OCI-LY1 (cell line): ENCODE data around the gene DCUN1D2.
A peak's percentile ranks its signal among the peaks of the same experiment; 100 is the strongest.

Experiments
- H2AFZ ChIP-seq: fragments of 200-600 bp; sonication (generic), shearing (Covaris generic); 2 replicates; pipeline ENCODE4 v1.6.0; 2014; ENCODE audit warnings: antibody characterized with exemption, mild to moderate bottlenecking, low read length
- H3F3A ChIP-seq: fragments of 200-600 bp; sonication (generic), shearing (Covaris generic); 2 replicates; pipeline ENCODE4 v1.6.0; 2014; ENCODE audit warnings: mild to moderate bottlenecking, antibody characterized with exemption, low read length, moderate library complexity; ENCODE audit not compliant: insufficient read depth
- H3K27ac ChIP-seq: fragments of 200-600 bp; sonication (generic); 2 replicates; pipeline ENCODE4 v1.5.1; 2014; ENCODE audit warnings: low read length, mixed run types, mild to moderate bottlenecking, low read depth; ENCODE audit not compliant: poor library complexity, severe bottlenecking
- H3K27me3 ChIP-seq: fragments of 200-600 bp; sonication (generic); 2 replicates; pipeline ENCODE4 v1.6.0; 2014; ENCODE audit warnings: antibody characterized with exemption, mild to moderate bottlenecking, low read length, moderate library complexity; ENCODE audit not compliant: insufficient read depth
- H3K36me3 ChIP-seq: fragments of 200-600 bp; sonication (generic); 2 replicates; pipeline ENCODE4 v1.6.1; 2014; ENCODE audit warnings: mild to moderate bottlenecking, antibody characterized with exemption, low read length, moderate library complexity, mixed read lengths; ENCODE audit not compliant: insufficient read depth
- H3K4me1 ChIP-seq: fragments of 200-600 bp; sonication (generic); 2 replicates; pipeline ENCODE4 v1.5.1; 2014; ENCODE audit warnings: mild to moderate bottlenecking, low read length, moderate library complexity; ENCODE audit not compliant: insufficient read depth, severe bottlenecking
- H3K4me2 ChIP-seq: fragments of 200-600 bp; sonication (generic), shearing (Covaris generic); 2 replicates; pipeline ENCODE4 v1.6.1; 2014; ENCODE audit warnings: low read length
- H3K4me3 ChIP-seq: fragments of 200-600 bp; sonication (generic); 2 replicates; pipeline ENCODE4 v1.5.1; 2014; ENCODE audit warnings: low read length, low read depth, mild to moderate bottlenecking, mixed read lengths; ENCODE audit not compliant: poor library complexity, severe bottlenecking
- H3K79me2 ChIP-seq: fragments of 200-600 bp; shearing (Covaris generic); 2 replicates; pipeline ENCODE4 v1.6.1; 2016; ENCODE audit warnings: mixed run types, low read length, mixed read lengths; ENCODE audit not compliant: insufficient read depth
- H3K9ac ChIP-seq: fragments of 200-600 bp; sonication (generic), shearing (Covaris generic); 2 replicates; pipeline ENCODE4 v1.6.1; 2014; ENCODE audit warnings: mild to moderate bottlenecking, low read length, mixed read lengths
- H3K9me2 ChIP-seq: fragments of 200-600 bp; sonication (generic), shearing (Covaris generic); 2 replicates; pipeline ENCODE4 v1.6.1; 2014; ENCODE audit warnings: low read depth, mild to moderate bottlenecking, low read length, mixed read lengths
- H3K9me3 ChIP-seq: fragments of 200-600 bp; shearing (Covaris generic); 2 replicates; pipeline ENCODE4 v1.6.1; 2014; ENCODE audit warnings: low read length, mixed read lengths
- H4K20me1 ChIP-seq: fragments of 200-600 bp; sonication (generic), shearing (Covaris generic); 2 replicates; pipeline ENCODE4 v1.6.0; 2016; ENCODE audit warnings: mild to moderate bottlenecking, low read length; ENCODE audit not compliant: insufficient read depth
- EZH2 ChIP-seq: fragments of 200-600 bp; sonication (generic), shearing (Covaris generic); IDR thresholded peaks from 2 replicates; pipeline ENCODE4 v1.8.0; 2017; ENCODE audit warnings: borderline replicate concordance, mixed run types, mild to moderate bottlenecking, antibody characterized with exemption, low read length, moderate library complexity, mixed read lengths
- TF ChIP-seq, protein P1 (sequence below): fragments of 200-600 bp; sonication (generic), shearing (Covaris generic); IDR thresholded peaks from 2 replicates; pipeline ENCODE4 v1.5.1; 2017; ENCODE audit warnings: mild to moderate bottlenecking, antibody characterized with exemption, low read length, moderate library complexity, mixed read lengths

Gene DCUN1D2

DNA sequence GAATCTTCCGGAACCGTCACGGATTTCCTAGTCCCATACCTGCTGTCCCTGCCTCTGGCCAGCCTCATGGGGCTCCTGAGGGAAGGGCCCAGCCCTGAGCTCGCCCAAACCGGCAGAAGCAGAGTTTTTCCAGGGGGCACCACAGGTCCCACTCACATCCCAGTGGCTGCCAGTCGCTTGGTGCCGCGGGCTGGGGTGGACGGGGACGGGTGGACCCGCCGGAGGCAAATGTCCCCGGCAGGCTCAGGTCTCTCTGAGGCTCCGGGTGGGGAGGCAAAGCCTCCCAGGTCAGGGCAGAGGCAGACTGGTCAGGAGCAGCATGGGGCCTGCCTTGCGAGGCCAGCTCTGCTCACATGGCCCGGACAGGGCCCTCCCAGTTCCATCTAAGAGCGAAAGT, 62.0 kb downstream of the DCUN1D2 start:
- Histone ChIP-seq H3K4me1 (peaks cover 39% of the 10 kb centered on the region), H3K79me2 (no peaks in the 10 kb centered on the region), H3F3A (no peaks in the 10 kb centered on the region), H3K27ac (no peak overlapping the region), H3K4me3 (no peak overlapping the region), H3K4me2 (no peak overlapping the region), H3K9me3 (no peaks in the 10 kb centered on the region), H2AFZ (no peak overlapping the region), H4K20me1 (no peaks in the 10 kb centered on the region), H3K27me3 (no peaks in the 10 kb centered on the region), H3K36me3 (no peaks in the 10 kb centered on the region), H3K9ac (no peak overlapping the region), H3K9me2 (no peaks in the 10 kb centered on the region)
- TF ChIP-seq EZH2 = no peak
- TF ChIP-seq, protein P1, sequence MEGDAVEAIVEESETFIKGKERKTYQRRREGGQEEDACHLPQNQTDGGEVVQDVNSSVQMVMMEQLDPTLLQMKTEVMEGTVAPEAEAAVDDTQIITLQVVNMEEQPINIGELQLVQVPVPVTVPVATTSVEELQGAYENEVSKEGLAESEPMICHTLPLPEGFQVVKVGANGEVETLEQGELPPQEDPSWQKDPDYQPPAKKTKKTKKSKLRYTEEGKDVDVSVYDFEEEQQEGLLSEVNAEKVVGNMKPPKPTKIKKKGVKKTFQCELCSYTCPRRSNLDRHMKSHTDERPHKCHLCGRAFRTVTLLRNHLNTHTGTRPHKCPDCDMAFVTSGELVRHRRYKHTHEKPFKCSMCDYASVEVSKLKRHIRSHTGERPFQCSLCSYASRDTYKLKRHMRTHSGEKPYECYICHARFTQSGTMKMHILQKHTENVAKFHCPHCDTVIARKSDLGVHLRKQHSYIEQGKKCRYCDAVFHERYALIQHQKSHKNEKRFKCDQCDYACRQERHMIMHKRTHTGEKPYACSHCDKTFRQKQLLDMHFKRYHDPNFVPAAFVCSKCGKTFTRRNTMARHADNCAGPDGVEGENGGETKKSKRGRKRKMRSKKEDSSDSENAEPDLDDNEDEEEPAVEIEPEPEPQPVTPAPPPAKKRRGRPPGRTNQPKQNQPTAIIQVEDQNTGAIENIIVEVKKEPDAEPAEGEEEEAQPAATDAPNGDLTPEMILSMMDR = no peak

DNA sequence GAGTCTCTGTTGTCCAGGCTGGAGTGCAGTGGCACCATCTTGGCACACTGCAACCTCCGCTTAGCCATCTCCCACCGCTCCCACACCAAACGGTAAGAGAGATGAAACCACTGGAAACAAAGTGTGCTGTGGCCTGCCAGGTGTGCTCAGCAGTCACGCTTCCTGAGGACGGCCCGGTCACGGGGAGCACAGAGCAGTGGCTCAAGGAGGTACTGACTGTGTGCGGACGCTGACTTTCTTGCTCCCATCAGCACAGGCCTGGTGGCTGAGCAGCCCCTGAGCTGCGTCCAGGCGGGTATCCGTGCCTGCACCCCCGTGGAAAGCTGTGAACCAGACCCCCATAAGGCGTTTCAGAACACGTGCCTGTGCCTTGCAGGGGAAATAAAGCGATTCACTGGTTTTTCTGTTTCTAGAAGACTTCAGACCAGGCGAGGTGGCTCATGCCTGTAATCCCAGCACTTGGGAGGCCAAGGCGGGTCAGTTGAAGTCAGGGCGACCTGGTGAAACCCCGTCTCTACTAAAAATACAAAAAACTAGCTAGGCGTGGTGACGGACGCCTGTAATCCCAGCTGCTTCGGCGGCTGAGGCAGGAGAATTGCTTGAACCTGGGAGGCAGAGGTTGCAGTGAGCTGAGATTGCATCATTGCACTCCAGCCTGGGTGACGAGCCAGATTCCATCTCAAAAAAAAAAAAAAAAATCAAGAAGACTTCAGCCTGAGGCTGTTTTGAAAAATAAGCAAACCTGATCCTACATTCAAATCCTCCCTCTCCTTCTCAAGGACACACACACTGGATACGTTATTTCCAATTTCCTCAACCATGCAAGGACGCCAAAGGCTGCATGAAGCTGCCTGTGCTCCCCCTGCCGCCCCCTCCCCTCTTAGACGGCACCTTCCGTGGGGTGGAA, 62.7 kb downstream of the DCUN1D2 start:
- no peak overlapping the region; the same call in 1 of the 2 replicates for H3K4me2 ChIP-seq
- no peaks in the 10 kb centered on the region for H3K36me3 ChIP-seq
- H3K4me3 ChIP-seq = no peak overlapping the region
- H3K27me3 ChIP-seq = no peaks in the 10 kb centered on the region
- no peaks in the 10 kb centered on the region for H3K9me2 ChIP-seq
- H3K4me1 ChIP-seq = peaks cover 33% of the 10 kb centered on the region
- H3K9me3 ChIP-seq = no peaks in the 10 kb centered on the region
- H3F3A ChIP-seq = no peaks in the 10 kb centered on the region
- H4K20me1 ChIP-seq = no peaks in the 10 kb centered on the region
- no peak overlapping the region for H3K27ac ChIP-seq
- peak overlapping the region; percentile 5; the same call in 1 of the 2 replicates for H3K9ac ChIP-seq
- TF ChIP-seq EZH2 = no peak
- TF ChIP-seq, protein P1 = no peak
- H3K79me2 ChIP-seq = no peaks in the 10 kb centered on the region
- no peak overlapping the region for H2AFZ ChIP-seq

DNA sequence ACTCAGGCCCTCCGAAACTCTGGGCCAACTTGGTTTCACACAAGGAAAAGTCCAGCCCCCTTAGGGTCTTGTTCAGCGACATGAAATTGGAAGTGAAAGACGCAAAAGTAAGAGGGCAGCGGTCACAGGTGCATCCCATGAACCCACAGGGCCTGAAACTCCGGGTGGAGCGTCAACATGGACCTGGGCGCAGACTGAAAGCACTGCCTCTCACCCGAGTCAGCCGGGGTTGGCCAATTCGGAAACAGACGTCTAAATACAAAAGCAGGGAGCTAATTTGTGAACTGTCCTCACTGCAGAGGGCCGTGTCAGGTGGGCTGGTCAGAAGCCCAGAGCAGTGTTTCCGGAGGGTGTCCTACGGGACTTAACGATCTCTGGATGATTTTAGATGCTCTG, 63.9 kb downstream of the DCUN1D2 start:
- no peaks in the 10 kb centered on the region for H3K9me3 ChIP-seq
- H2AFZ ChIP-seq = no peak overlapping the region
- H3K79me2 ChIP-seq = no peaks in the 10 kb centered on the region
- H3K27me3 ChIP-seq = no peaks in the 10 kb centered on the region
- no peak overlapping the region for H3K4me2 ChIP-seq
- no peak overlapping the region for H3K27ac ChIP-seq
- no peak overlapping the region for H3K9ac ChIP-seq
- no peaks in the 10 kb centered on the region for H3K36me3 ChIP-seq
- no peaks in the 10 kb centered on the region for H3K9me2 ChIP-seq
- no peaks in the 10 kb centered on the region for H3F3A ChIP-seq
- no peaks in the 10 kb centered on the region for H4K20me1 ChIP-seq
- TF ChIP-seq EZH2 = no peak
- no peak overlapping the region for H3K4me3 ChIP-seq
- peaks cover 20% of the 10 kb centered on the region for H3K4me1 ChIP-seq
